HepG2 (cell line): ENCODE data around the gene NFE2L1. TPM values are rescaled to one million over a fixed set of nuclear protein-coding genes. Genes with fewer than 3 reads are reported as not detected.
A peak's percentile ranks its signal among the peaks of the same experiment; 100 is the strongest.
"Not testable (repeated sequence)": the region's sequence is repeated elsewhere in the genome, so short reads cannot be mapped to it uniquely, and the experiment has no call there.

Experiments
- ATAC-seq: fragments of 200-7000 bp; cut with Tn5 transposase; 3 replicates; pipeline ENCODE4 v1.9.1; 2020; ENCODE audit warnings: mild to moderate bottlenecking, moderate library complexity
- BruUV-seq: library from RNA; stranded (reverse); fragments of 400-500 nt; replicated peaks from 2 replicates; lab custom pipeline; 2021; lab: Mats Ljungman, UMichigan
- CTCF ChIA-PET: fragments of 300-600 bp; formaldehyde crosslinking; extraction: SDS; loops from one replicate; lab custom pipeline; 2021; ENCODE audit warnings: low total read pairs, inconsistent platforms, low intra/inter-chr PET ratio; lab: Yijun Ruan, JAX
- POLR2A ChIA-PET: fragments of 350-600 bp; sonication (Branson Sonifier 250); formaldehyde crosslinking; loops from one replicate; lab custom pipeline; 2020; ENCODE audit warnings: antibody characterized with exemption, inconsistent platforms; lab: Yijun Ruan, JAX
- DNase-seq: peaks from one replicate; pipeline ENCODE4 v3.0.0-alpha.2; 2015; ENCODE audit warnings: low spot score
- FAIRE-seq: peaks from 3 replicates; lab custom pipeline; 2011; peaks lifted over from hg19 to GRCh38; lab: Jason Lieb, UNC
- H2AFZ ChIP-seq: one replicate; pipeline ENCODE4 v1.6.1; 2011; ENCODE audit warnings: low read length, inconsistent platforms
- H3K27ac ChIP-seq: fragments of 300-600 bp; 3 replicates; pipeline ENCODE4 v1.8.0; 2011; ENCODE audit warnings: mixed run types, mild to moderate bottlenecking, mixed read lengths, low read length, inconsistent platforms; ENCODE audit not compliant: insufficient read depth; ENCODE audit errors: extremely low read length
- H3K27me3 ChIP-seq, 2 experiments: fragments of 200-600 bp in 1 of 2; 2 replicates in 1 of 2; 3 replicates in 1 of 2; pipeline versions ENCODE4 v1.6.0 to v1.8.0; 2011; ENCODE audit warnings: low read length in 2 of 2, mild to moderate bottlenecking in 2 of 2, moderate library complexity in 2 of 2, inconsistent platforms in 1 of 2; ENCODE audit not compliant: insufficient read depth in 2 of 2, control insufficient read depth in 1 of 2
- H3K36me3 ChIP-seq, 2 experiments: fragments of 200-600 bp in 1 of 2; replicated peaks in 1 of 2; 2 replicates in 1 of 2; 3 replicates in 1 of 2; pipeline versions ENCODE4 v1.5.1 to v1.8.0; 2011; ENCODE audit warnings: low read length in 2 of 2, inconsistent platforms in 1 of 2; ENCODE audit not compliant: insufficient read depth in 2 of 2, control insufficient read depth in 1 of 2
- H3K4me1 ChIP-seq: 2 replicates; pipeline ENCODE4 v1.5.1; 2012; ENCODE audit warnings: low read length, inconsistent platforms; ENCODE audit not compliant: insufficient read depth
- H3K4me2 ChIP-seq: 2 replicates; pipeline ENCODE4 v1.6.0; 2011; ENCODE audit warnings: low read depth, low read length, inconsistent platforms
- H3K4me3 ChIP-seq, 3 experiments: fragments of 200-600 bp in 1 of 3; sonication (generic), shearing (Covaris generic) in 1 of 3; replicated peaks in 1 of 3; 2 replicates each; pipeline ENCODE4 v1.5.1; 2011 to 2016; ENCODE audit warnings: low read length in 3 of 3, inconsistent platforms in 2 of 3, low read depth in 2 of 3, mild to moderate bottlenecking in 2 of 3, control low read depth in 1 of 3, mixed read lengths in 1 of 3; ENCODE audit not compliant: insufficient read depth in 1 of 3
- H3K79me2 ChIP-seq: one replicate; pipeline ENCODE4 v1.6.1; 2011; ENCODE audit warnings: low read length, inconsistent platforms; ENCODE audit not compliant: insufficient read depth
- H3K9ac ChIP-seq: 2 replicates; pipeline ENCODE4 v1.6.0; 2011; ENCODE audit warnings: mild to moderate bottlenecking, low read depth, low read length, inconsistent platforms; ENCODE audit not compliant: insufficient read depth
- H3K9me3 ChIP-seq: 2 replicates; pipeline ENCODE4 v1.5.1; 2012; ENCODE audit warnings: mild to moderate bottlenecking, low read length
- H4K20me1 ChIP-seq: 2 replicates; pipeline ENCODE4 v1.6.0; 2011; ENCODE audit warnings: inconsistent platforms, mild to moderate bottlenecking, low read length, moderate library complexity; ENCODE audit not compliant: insufficient read depth
- CTCF ChIP-seq: sonication (generic); formaldehyde crosslinking; IDR thresholded peaks from 2 replicates; pipeline ENCODE4 v1.5.0; 2020; ENCODE audit warnings: mild to moderate bottlenecking, missing genetic modification reagents, moderate library complexity
- STAG1 ChIP-seq: sonication (generic); formaldehyde crosslinking; IDR thresholded peaks from 2 replicates; pipeline ENCODE4 v1.4.0; 2020; ENCODE audit warnings: missing genetic modification reagents
- ZBTB33 ChIP-seq: sonication (generic); formaldehyde crosslinking; IDR thresholded peaks from 2 replicates; pipeline ENCODE4 v1.4.0; 2020; ENCODE audit warnings: missing genetic modification reagents
- WGBS: methylation state at CpG from one replicate; pipeline ENCODE4 v1.1.6; 2017; ENCODE audit warnings: low lambda C conversion rate; 5-methylcytosine and 5-hydroxymethylcytosine counted together
- in situ Hi-C: cut with HindIII; loops from 2 replicates; pipeline ENCODE4 v1.10.0; 2017; ENCODE audit warnings: low pct_unique_long_range_greater_than_20kb; ENCODE audit not compliant: extremely low pct_ligation_motif_present
- intact Hi-C: fragments of 100-400 bp; cut with micrococcal nuclease; formaldehyde crosslinking; loops from one replicate; pipeline ENCODE4 v1.10.0; 2022; ENCODE audit not compliant: unreplicated experiment
- polyA plus RNA-seq, 8 experiments: library from polyadenylated mRNA; depleted of rRNA in 3 of 8; stranded (reverse) in 7 of 8; unstranded in 1 of 8; fragments of >200 nt; fragmentation: Illumina TruSeq in 4 of 8; extraction: Trizol in 4 of 8; gene quantifications; 2 replicates each; pipeline versions ENCODE4 v1.2.1 to v1.2.3, GENCODE V29; 2011 to 2016; ENCODE audit warnings: low read depth in 4 of 8, missing spikeins in 1 of 8, mixed read lengths in 1 of 8; ENCODE audit not compliant: insufficient read depth in 1 of 8
- total RNA-seq, 5 experiments: library from RNA; depleted of rRNA; stranded (reverse); fragments of >200 nt; fragmentation: Illumina TruSeq; extraction: Trizol; gene quantifications; 2 replicates each; pipeline ENCODE4 v1.2.3, GENCODE V29; 2016; ENCODE audit warnings: low read depth in 1 of 5

The NFE2L1 gene
- total and polyA plus RNA-seq, 2 of the 13 experiments (the other 11 are each of a cell fraction or from before 2014, with no cell fraction given), result 67.0 to 234 TPM

DNA sequence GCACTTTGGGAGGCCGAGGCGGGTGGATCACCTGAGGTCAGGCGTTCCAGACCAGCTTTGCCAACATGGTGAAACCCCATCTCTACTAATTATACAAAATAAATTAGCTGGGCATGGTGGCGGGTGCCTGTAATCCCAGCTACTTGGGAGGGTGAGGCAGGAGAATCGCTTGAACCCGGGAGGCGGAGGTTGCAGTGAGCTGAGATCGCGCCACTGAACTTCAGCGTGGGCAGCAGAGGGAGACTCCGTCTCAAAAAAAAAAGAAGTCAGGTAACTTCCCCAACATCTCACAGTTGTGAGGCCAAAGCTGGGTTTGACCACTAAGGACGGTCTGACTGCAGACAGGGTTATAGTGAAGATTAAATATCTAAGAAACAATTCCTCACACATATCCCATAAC, 13.4 kb upstream of the NFE2L1 start:
- WGBS, result 75% methylated on average over 12 of the region's 12 CpGs
- H2AFZ ChIP-seq, DNase-seq, intact Hi-C loops, H3K36me3 ChIP-seq, H3K9ac ChIP-seq, FAIRE-seq, H3K4me2 ChIP-seq, CTCF ChIA-PET, ATAC-seq, in situ Hi-C loops, H3K27ac ChIP-seq, H3K9me3 ChIP-seq, H3K79me2 ChIP-seq, BruUV-seq, H3K4me3 ChIP-seq, H4K20me1 ChIP-seq: not testable (repeated sequence)
- peak; percentile 27; the same call in 1 of the 2 replicates for TF ChIP-seq STAG1 (CRISPR knock-in tag)
- TF ChIP-seq CTCF (CRISPR knock-in tag), result 0 out of 2 replicates have a peak, but pooled peaks have one; percentile 24
- peak; percentile 55; the same call in 1 of the 2 replicates for TF ChIP-seq ZBTB33 (CRISPR knock-in tag)
- H3K4me1 ChIP-seq, result peaks cover 26% of the 10 kb centered on the region
- peaks cover 1 to 61% of the 10 kb centered on the region in 2 experiments; a peak in 4 of 5 replicates for H3K27me3 ChIP-seq
- POLR2A ChIA-PET, result interaction anchor here (0.9 to 4.5 kb wide), 2 partner anchors 9 to 14 kb away, joined by 3 to 25 read pairs; partner anchors contain the start of gene NFE2L1
